K562 (cell line): ENCODE measurements around the gene SIK3. TPM values are rescaled to one million over a fixed set of nuclear protein-coding genes. Genes with fewer than 3 reads are reported as not detected.

Source experiments
- ATAC-seq: fragments of 200-7000 bp; cut with Tn5 transposase; 3 replicates; pipeline ENCODE4 v1.9.1; 2020; ENCODE audit warnings: moderate library complexity
- BruUV-seq: library from RNA; stranded (reverse); fragments of 400-500 nt; replicated peaks from 2 replicates; lab custom pipeline; 2021; lab: Mats Ljungman, UMichigan
- CTCF ChIA-PET: fragments of 300-600 bp; formaldehyde crosslinking; extraction: SDS; loops from one replicate; lab custom pipeline; 2021; ENCODE audit warnings: low intra/inter-chr PET ratio; lab: Yijun Ruan, JAX
- POLR2A ChIA-PET: fragments of 300-600, 350-650 bp; sonication (Branson Sonifier 250); formaldehyde crosslinking; extraction: SDS; loops from one replicate; lab custom pipeline; 2021; ENCODE audit warnings: antibody characterized with exemption, inconsistent platforms; lab: Yijun Ruan, JAX
- DNase-seq, 4 experiments: peaks; one replicate each; pipeline versions ENCODE4 v3.0.0 to v3.0.0-alpha.2; 2011 to 2018; ENCODE audit warnings: low spot score in 3 of 4, mixed read lengths in 3 of 4; ENCODE audit errors: extremely low read depth in 1 of 4
- FAIRE-seq: peaks from 2 replicates; lab custom pipeline; 2011; peaks lifted over from hg19 to GRCh38; lab: Jason Lieb, UNC
- H2AFZ ChIP-seq: 2 replicates; pipeline ENCODE4 v1.6.0; 2011; ENCODE audit warnings: low read depth, low read length, control low read depth, inconsistent platforms
- H3K27ac ChIP-seq: fragments of 200-600 bp; 3 replicates; pipeline ENCODE4 v1.8.0; 2011; ENCODE audit warnings: low read depth, mild to moderate bottlenecking, control low read depth, inconsistent platforms, low read length, moderate library complexity, mixed read lengths; ENCODE audit errors: extremely low read depth
- H3K27me3 ChIP-seq, 2 experiments: fragments of 300-600 bp in 1 of 2; 2 replicates in 1 of 2; 3 replicates in 1 of 2; pipeline versions ENCODE4 v1.6.0 to v1.8.0; 2011; ENCODE audit warnings: inconsistent platforms in 2 of 2, low read length in 2 of 2, mild to moderate bottlenecking in 1 of 2, mixed read lengths in 1 of 2, moderate library complexity in 1 of 2; ENCODE audit not compliant: control insufficient read depth in 2 of 2, insufficient read depth in 2 of 2
- H3K36me3 ChIP-seq: fragments of 300-600 bp; 3 replicates; pipeline ENCODE4 v1.8.0; 2011; ENCODE audit warnings: mild to moderate bottlenecking, low read length, inconsistent platforms; ENCODE audit not compliant: control insufficient read depth, insufficient read depth
- H3K4me1 ChIP-seq, 2 experiments: fragments of 200-600 bp in 1 of 2; replicated peaks in 1 of 2; 2 replicates in 1 of 2; 3 replicates in 1 of 2; pipeline versions ENCODE4 v1.5.1 to v1.8.0; 2011; ENCODE audit warnings: inconsistent platforms in 2 of 2, low read length in 2 of 2, mild to moderate bottlenecking in 1 of 2, mixed read lengths in 1 of 2, moderate library complexity in 1 of 2; ENCODE audit not compliant: control insufficient read depth in 2 of 2, insufficient read depth in 2 of 2
- H3K4me2 ChIP-seq: 2 replicates; pipeline ENCODE4 v1.6.1; 2011; ENCODE audit warnings: low read length, control low read depth, inconsistent platforms, mixed read lengths; ENCODE audit not compliant: insufficient read depth
- H3K4me3 ChIP-seq: fragments of 200-600 bp; sonication (generic), shearing (Covaris generic); 2 replicates; pipeline ENCODE4 v1.5.1; 2016; ENCODE audit warnings: control low read depth, inconsistent platforms
- H3K79me2 ChIP-seq: fragments of 200-600 bp; 3 replicates; pipeline ENCODE4 v1.8.0; 2011; ENCODE audit warnings: low read length, inconsistent platforms; ENCODE audit not compliant: control insufficient read depth, insufficient read depth
- H3K9ac ChIP-seq, 2 experiments: 2 replicates each; pipeline versions ENCODE4 v1.6.0 to v1.6.1; 2011; ENCODE audit warnings: low read depth in 2 of 2, low read length in 2 of 2, control low read depth in 1 of 2, inconsistent platforms in 1 of 2, mild to moderate bottlenecking in 1 of 2, mixed read lengths in 1 of 2; ENCODE audit not compliant: insufficient read depth in 1 of 2
- H3K9me1 ChIP-seq: one replicate; pipeline ENCODE4 v1.6.0; 2011; ENCODE audit warnings: inconsistent platforms, mild to moderate bottlenecking, low read length, moderate library complexity; ENCODE audit not compliant: control insufficient read depth, insufficient read depth
- H3K9me3 ChIP-seq: replicated peaks from 2 replicates; pipeline ENCODE4 v1.5.1; 2011; ENCODE audit warnings: low read depth, low read length, inconsistent platforms; ENCODE audit not compliant: control insufficient read depth, insufficient read depth
- H4K20me1 ChIP-seq: replicated peaks from 2 replicates; pipeline ENCODE4 v1.6.1; 2011; ENCODE audit warnings: low read length, inconsistent platforms, mixed read lengths; ENCODE audit not compliant: control insufficient read depth, insufficient read depth
- HDAC1 ChIP-seq, 2 experiments: fragments of 450-650 bp; IDR thresholded peaks; 2 replicates each; pipeline ENCODE4 v1.6.1; 2016 to 2017; ENCODE audit warnings: inconsistent platforms in 1 of 2, mild to moderate bottlenecking in 1 of 2, moderate library complexity in 1 of 2
- HMBOX1 ChIP-seq: sonication (generic); IDR thresholded peaks from 2 replicates; pipeline ENCODE4 v1.6.1; 2016
- KLF1 ChIP-seq: fragments of 450-650 bp; IDR thresholded peaks from 2 replicates; pipeline ENCODE4 v1.6.1; 2016; ENCODE audit warnings: missing genetic modification characterization, missing compliant biosample characterization
- MCM3 ChIP-seq: fragments of 450-650 bp; IDR thresholded peaks from 2 replicates; pipeline ENCODE4 v1.6.1; 2016
- NUFIP1 ChIP-seq: fragments of 450-650 bp; IDR thresholded peaks from 2 replicates; pipeline ENCODE4 v1.6.1; 2018; ENCODE audit not compliant: partially characterized antibody
- PHB ChIP-seq: fragments of 250-450 bp; sonication (Bioruptor Pico); IDR thresholded peaks from 2 replicates; pipeline ENCODE4 v1.5.0; 2021
- RBM14 ChIP-seq: fragments of 200-400 bp; formaldehyde crosslinking; IDR thresholded peaks from 2 replicates; pipeline ENCODE4 v1.6.1; 2018; ENCODE audit warnings: low read depth, mild to moderate bottlenecking, low read length, moderate library complexity, borderline replicate concordance; ENCODE audit not compliant: insufficient read depth
- RBM17 ChIP-seq: fragments of 200-400 bp; formaldehyde crosslinking; IDR thresholded peaks from 2 replicates; pipeline ENCODE4 v1.6.1; 2017; ENCODE audit warnings: low read depth, mild to moderate bottlenecking, low read length, borderline replicate concordance
- RHOXF2B ChIP-seq: fragments of 250-450 bp; sonication (Bioruptor Pico); conservative IDR thresholded peaks from 2 replicates; pipeline ENCODE4 v1.5.1; 2021
- SP1 ChIP-seq: sonication (generic); formaldehyde crosslinking; IDR thresholded peaks from 2 replicates; pipeline ENCODE4 v1.8.1; 2022; ENCODE audit warnings: mild to moderate bottlenecking, missing genetic modification reagents
- TFAM ChIP-seq: fragments of 250-450 bp; sonication (Bioruptor Pico); conservative IDR thresholded peaks from 2 replicates; pipeline ENCODE4 v1.5.0; 2021; ENCODE audit warnings: mild to moderate bottlenecking, moderate library complexity
- TRIM24 ChIP-seq, 2 experiments: fragments of 450-650 bp; IDR thresholded peaks; 2 replicates each; pipeline ENCODE4 v1.6.1; 2016
- XRCC4 ChIP-seq: IDR thresholded peaks from one replicate; pipeline ENCODE4 v1.6.1; 2011; ENCODE audit not compliant: insufficient read depth, insufficient read length; ENCODE audit errors: extremely low read depth
- ZBTB49 ChIP-seq: sonication (generic); formaldehyde crosslinking; IDR thresholded peaks from 2 replicates; pipeline ENCODE4 v1.8.0; 2022; ENCODE audit warnings: missing genetic modification reagents, mild to moderate bottlenecking, borderline replicate concordance
- ZNF551 ChIP-seq: fragments of 250-450 bp; sonication (Bioruptor Pico); IDR thresholded peaks from 2 replicates; pipeline ENCODE4 v1.5.0; 2021; ENCODE audit warnings: mild to moderate bottlenecking, moderate library complexity
- ZNF740 ChIP-seq, 3 experiments: fragments of 200-800 bp in 1 of 3; sonication (Bioruptor generic) in 1 of 3; sonication (generic) in 1 of 3; formaldehyde crosslinking in 1 of 3; IDR thresholded peaks; 2 replicates each; pipeline versions ENCODE4 v1.6.1 to v1.8.0; 2016 to 2022; ENCODE audit warnings: mild to moderate bottlenecking in 2 of 3, missing compliant biosample characterization in 2 of 3, missing genetic modification characterization in 2 of 3, missing genetic modification reagents in 1 of 3
- WGBS: fragments of 100-300 bp; shearing (Covaris generic); methylation state at CpG from one replicate; pipeline ENCODE4 v1.1.6; 2016; ENCODE audit warnings: low coverage, mixed read lengths; ENCODE audit not compliant: insufficient coverage; ENCODE audit errors: missing lambda C conversion rate; 5-methylcytosine and 5-hydroxymethylcytosine counted together
- in situ Hi-C: fragments of 300-500 bp; cut with MboI; formaldehyde crosslinking; loops from 4 replicates; pipeline ENCODE4 v1.15.0; 2018; ENCODE audit warnings: inconsistent platforms, mixed read lengths
- intact Hi-C: fragments of 100-400 bp; cut with micrococcal nuclease; formaldehyde crosslinking; loops from 2 replicates; pipeline ENCODE4 v1.14.2; 2022
- polyA plus RNA-seq, 8 experiments: library from polyadenylated mRNA; depleted of rRNA in 4 of 8; stranded (reverse) in 5 of 8; unstranded in 3 of 8; fragments of >200 nt; fragmentation: Nextera tagmentation in 2 of 8; fragmentation: Illumina TruSeq in 1 of 8; extraction: Ambion mirVana in 2 of 8; extraction: Trizol in 1 of 8; gene quantifications; 2 replicates each; pipeline versions ENCODE4 v1.2.1 to v1.2.3, GENCODE V29; 2011 to 2014; ENCODE audit warnings: inconsistent platforms in 1 of 8, missing spikeins in 1 of 8
- total RNA-seq, 7 experiments: library from RNA; depleted of rRNA in 6 of 7; stranded (reverse); fragments of >200 nt in 6 of 7; fragmentation: Illumina TruSeq in 2 of 7; extraction: Trizol in 2 of 7; gene quantifications; 2 replicates each; pipeline versions ENCODE4 v1.2.1 to v1.2.3, GENCODE V29; 2011 to 2021; ENCODE audit warnings: low replicate concordance in 1 of 7
- TF ChIP-seq, protein P1 (sequence below): sonication (generic); formaldehyde crosslinking; IDR thresholded peaks from 2 replicates; pipeline ENCODE4 v1.9.0; 2022; ENCODE audit warnings: mild to moderate bottlenecking, missing genetic modification reagents

Gene SIK3
- total and polyA plus RNA-seq, 9 of the 15 experiments (the other 6 are each of a cell fraction or from before 2014, with no cell fraction given) = 1.6 to 21.6 (median 8.0) TPM

DNA sequence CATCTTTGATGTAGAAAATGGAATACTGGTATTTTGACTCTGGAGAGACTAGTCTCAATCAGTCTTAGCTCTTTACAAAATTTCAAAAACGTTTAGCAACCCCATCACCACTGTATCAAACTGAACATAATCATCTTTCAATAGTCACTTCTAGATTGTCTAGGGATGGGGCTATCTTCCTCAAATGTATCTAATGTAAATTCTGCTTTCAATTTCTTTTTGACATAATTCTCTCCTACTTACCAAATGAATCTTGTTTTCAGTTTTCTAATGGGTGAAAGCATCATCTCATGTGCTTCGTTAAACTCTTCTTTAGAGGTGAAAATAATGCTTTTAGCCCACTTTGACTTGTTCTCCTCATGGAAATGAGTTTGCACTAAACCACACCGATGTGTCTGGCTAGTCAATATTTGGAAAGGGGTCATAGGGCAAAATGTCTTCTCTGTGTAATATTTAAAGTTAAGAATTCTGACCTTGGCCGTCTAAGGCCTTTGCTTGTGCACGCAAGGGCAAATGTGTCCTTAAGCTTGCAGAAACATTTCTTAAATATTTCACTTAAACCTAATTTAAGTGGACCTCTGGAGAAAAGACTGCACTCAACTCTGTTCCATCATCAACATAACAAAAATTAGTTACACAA lies 5.2 kb downstream of the SIK3 start:
- no peak overlapping the region for H3K4me2 ChIP-seq
- in situ Hi-C loops (no loop called here), intact Hi-C loops (no loop called here)
- TF ChIP-seq PHB (CRISPR knock-in tag) (no peak), ZNF740 (CRISPR knock-in tag; IDR thresholded peaks at IDR 0.05) (no peak), ZNF740 (tag; IDR thresholded peaks at IDR 0.05) (no peak), KLF1 (tag) (no peak), ZBTB49 (CRISPR knock-in tag) (no peak), XRCC4 (no peak), MCM3 (no peak), NUFIP1 (no peak), RBM17 (no peak), RBM14 (no peak), HDAC1 (IDR thresholded peaks at IDR 0.05) (no peak), SP1 (no peak), HMBOX1 (no peak), TFAM (CRISPR knock-in tag) (no peak), TRIM24 (IDR thresholded peaks at IDR 0.05) (no peak), RHOXF2B (CRISPR knock-in tag) (no peak), ZNF551 (CRISPR knock-in tag) (no peak)
- TF ChIP-seq, protein P1, sequence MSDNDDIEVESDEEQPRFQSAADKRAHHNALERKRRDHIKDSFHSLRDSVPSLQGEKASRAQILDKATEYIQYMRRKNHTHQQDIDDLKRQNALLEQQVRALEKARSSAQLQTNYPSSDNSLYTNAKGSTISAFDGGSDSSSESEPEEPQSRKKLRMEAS (CRISPR knock-in tag) = no peak
- no peak overlapping the region for H2AFZ ChIP-seq
- WGBS = 63% methylated on average over 5 of the region's 5 CpGs
- H3K79me2 ChIP-seq = peaks cover 98% of the 10 kb centered on the region
- no peak overlapping the region for H3K27ac ChIP-seq
- no peak for FAIRE-seq
- H3K27me3 ChIP-seq = no peaks in the 10 kb centered on the region
- peaks cover 32% of the 10 kb centered on the region for H4K20me1 ChIP-seq
- no peak overlapping the region for H3K9ac ChIP-seq
- BruUV-seq = no TSS peak
- peaks cover 4% of the 10 kb centered on the region; the same call in 2 of the 3 replicates for H3K36me3 ChIP-seq
- DNase-seq = no peak
- peaks cover 19 to 36% of the 10 kb centered on the region in 2 experiments; a peak in 4 of 5 replicates for H3K4me1 ChIP-seq
- no peak for ATAC-seq
- H3K9me1 ChIP-seq = peaks cover 4% of the 10 kb centered on the region
- H3K9me3 ChIP-seq = no peaks in the 10 kb centered on the region
- CTCF ChIA-PET = no interaction called here
- no peak overlapping the region for H3K4me3 ChIP-seq
- POLR2A ChIA-PET = interaction anchor here (0.6 kb wide), 2 partner anchors 355 to 986 kb away, joined by 3 to 4 read pairs; no protein-coding TSS in a partner anchor
